ENCODE results near the gene AKNA. TPM values are rescaled to one million over a fixed set of nuclear protein-coding genes. Genes with fewer than 3 reads are reported as not detected.
A peak's percentile ranks its signal among the peaks of the same experiment; 100 is the strongest.

Gene AKNA
- total and polyA plus RNA-seq, 2 of the 8 experiments (the other 6 are each of a cell fraction or from before 2014, with no cell fraction given), result 21.0 to 27.4 TPM

- no peak overlapping the region for H2AFZ ChIP-seq (ENCODE audit: low read length)
- 0 out of 4 replicates have a peak overlapping the region, but pooled peaks of 1 of the 2 experiments have one; percentile 19 for H3K4me2 ChIP-seq (ENCODE audit: insufficient read depth in 1 of 2, low read depth in 2 of 2, low read length in 2 of 2)
- H2BK12ac ChIP-seq (ENCODE audit: low read depth, low read length), result peak overlapping the region; percentile 3; the same call in 1 of the 2 replicates
- H3K56ac ChIP-seq (replicated peaks; ENCODE audit: insufficient read length, low read depth, low read length), result no peak overlapping the region
- H3K79me1 ChIP-seq (ENCODE audit: low read depth, low read length), result no peaks in the 10 kb centered on the region
- FAIRE-seq (no peak), DNase-seq (ENCODE audit: low read depth in 1 of 2, low spot score in 2 of 2) (peak in 1 of 2 experiments; percentile 59)
- H3K79me2 ChIP-seq (ENCODE audit: control insufficient read depth in 1 of 2, insufficient read depth in 2 of 2, low read length in 2 of 2), result no peaks in the 10 kb centered on the region
- H3K23me2 ChIP-seq (ENCODE audit: low read depth, low read length), result no peaks in the 10 kb centered on the region
- no peak overlapping the region for H3K23ac ChIP-seq (ENCODE audit: insufficient read length)
- H4K8ac ChIP-seq (ENCODE audit: extremely low read depth, insufficient read depth, low read length), result no peak overlapping the region
- no peaks in the 10 kb centered on the region for H3K27me3 ChIP-seq (replicated peaks in 1 of 4; ENCODE audit: control insufficient read depth in 3 of 4, extremely low read depth in 1 of 4, insufficient read depth in 3 of 4, low read length in 3 of 4)
- no peak overlapping the region for H3K18ac ChIP-seq (ENCODE audit: extremely low read depth, low read length)
- no peak overlapping the region for H3K27ac ChIP-seq (ENCODE audit: low read depth, low read length)
- no peaks in the 10 kb centered on the region for H3K9me3 ChIP-seq (ENCODE audit: insufficient read depth in 2 of 2, low read depth in 1 of 2, low read length in 1 of 2)
- peak overlapping the region; percentile 40; the same call in 1 of the 2 replicates for H2BK5ac ChIP-seq (ENCODE audit: low read depth, low read length)
- H3K36me3 ChIP-seq (ENCODE audit: control insufficient read depth in 2 of 4, insufficient read depth in 4 of 4, low read length in 3 of 4), result peaks cover 0 to 8% (median 2%) of the 10 kb centered on the region in 4 experiments; a peak in 5 of 8 replicates
- no peak overlapping the region for H2AK5ac ChIP-seq (ENCODE audit: low read depth, low read length)
- 75% methylated on average over 23 of the region's 23 CpGs; no CpG with 5 or more reads in 1 of the 2 experiments for WGBS, 2 experiments (ENCODE audit: extremely low coverage in 1 of 2, insufficient coverage in 1 of 2, insufficient read length in 1 of 2, insufficient replicate concordance in 2 of 2, low coverage in 1 of 2, low lambda C conversion rate in 2 of 2, missing lambda C conversion rate in 1 of 2)
- peaks cover 0 to 20% (median 4%) of the 10 kb centered on the region in 4 experiments; a peak in 5 of 7 replicates for H3K4me1 ChIP-seq (replicated peaks in 1 of 4; ENCODE audit: control insufficient read depth in 3 of 4, insufficient read depth in 4 of 4, low read length in 3 of 4)
- no peak overlapping the region for H2BK120ac ChIP-seq (replicated peaks; ENCODE audit: low read depth, low read length)
- ChIA-PET CTCF (ENCODE audit: partially characterized antibody) (interaction anchor here (0.6 to 6.3 kb wide), 21 partner anchors 9 to 804 kb away, joined by 3 to 205 read pairs (median 4); partner anchors contain the start of genes AMBP and COL27A1), POLR2A (ENCODE audit: partially characterized antibody) (interaction anchor here (0.6 to 2.0 kb wide), 2 partner anchors 125 to 180 kb away, joined by 3 to 6 read pairs; no protein-coding TSS in a partner anchor)
- no peak overlapping the region for H3K4ac ChIP-seq (replicated peaks; ENCODE audit: insufficient read length, low read depth, low read length)
- no peak overlapping the region for H3K14ac ChIP-seq (ENCODE audit: insufficient read length)
- 0 out of 7 replicates have a peak overlapping the region, but pooled peaks of 1 of the 4 experiments have one; percentile 0 for H3K9ac ChIP-seq (replicated peaks in 1 of 4; ENCODE audit: extremely low read depth in 1 of 4, low read depth in 3 of 4, low read length in 3 of 4)
- H2BK20ac ChIP-seq (ENCODE audit: low read length), result no peak overlapping the region
- H4K5ac ChIP-seq (ENCODE audit: insufficient read length, low read depth, low read length), result no peak overlapping the region
- no peak overlapping the region for H4K91ac ChIP-seq (replicated peaks; ENCODE audit: insufficient read length, low read length)
- peaks cover 0 to 4% of the 10 kb centered on the region in 2 experiments for H4K20me1 ChIP-seq (replicated peaks in 1 of 2; ENCODE audit: control insufficient read depth in 1 of 2, insufficient read depth in 2 of 2, low read length in 2 of 2)
- H2BK15ac ChIP-seq (ENCODE audit: low read length), result 0 out of 2 replicates have a peak overlapping the region, but pooled peaks have one; percentile 76
- no peak overlapping the region for H3K4me3 ChIP-seq (ENCODE audit: extremely low read depth in 1 of 4, insufficient read depth in 2 of 4, low read depth in 3 of 4, low read length in 4 of 4)
- no peak for TF ChIP-seq EZH2 (IDR thresholded peaks at IDR 0.05; ENCODE audit: low read depth, low read length, severe bottlenecking)
- no peak for TF ChIP-seq ZNF274 (IDR thresholded peaks at IDR 0.05; ENCODE audit: borderline replicate concordance, extremely low read depth, low read length)
- TF ChIP-seq TCF12 (IDR thresholded peaks at IDR 0.05; ENCODE audit: low read depth, low read length), result 0 out of 2 replicates have a peak, but pooled peaks have one; percentile 21
- TF ChIP-seq TBP (IDR thresholded peaks at IDR 0.05; ENCODE audit: low read depth, low read length), result no peak
- no peak for TF ChIP-seq SP4 (IDR thresholded peaks at IDR 0.05; ENCODE audit: low read length)
- TF ChIP-seq YY1 (IDR thresholded peaks at IDR 0.05; ENCODE audit: low read depth, low read length), result 0 out of 2 replicates have a peak, but pooled peaks have one; percentile 5
- TF ChIP-seq SUZ12 (IDR thresholded peaks at IDR 0.05; ENCODE audit: low read length), result no peak
- TF ChIP-seq BACH1 (IDR thresholded peaks at IDR 0.05; ENCODE audit: low read length), result 0 out of 2 replicates have a peak, but pooled peaks have one; percentile 26
- TF ChIP-seq TAF1 (IDR thresholded peaks at IDR 0.05; ENCODE audit: low read depth, low read length), result no peak
- no peak for TF ChIP-seq PHF8 (conservative IDR thresholded peaks at IDR 0.05; ENCODE audit: low read depth, low read length)
These were observed 99.3 kb downstream of the AKNA start for GRCh38 chr9:114288193-114289091.
